Upper lobe of right lung (tissue), 1 donor: ENCODE data around the gene RALA. TPM values are rescaled to one million over a fixed set of nuclear protein-coding genes. Genes with fewer than 3 reads are reported as not detected.

Experiments used
- ATAC-seq: fragments of 200-7000 bp; cut with Tn5 transposase; one replicate; pipeline ENCODE4 v1.9.1; 2020; ENCODE audit warnings: mild to moderate bottlenecking, moderate library complexity
- DNase-seq: peaks from one replicate; pipeline ENCODE4 v3.0.0-alpha.2; 2020
- H3K27ac ChIP-seq: fragments of 200-600 bp; one replicate; pipeline ENCODE4 v1.8.0; 2022
- H3K27me3 ChIP-seq: fragments of 200-600 bp; one replicate; pipeline ENCODE4 v1.8.0; 2022; ENCODE audit warnings: mild to moderate bottlenecking
- H3K36me3 ChIP-seq: fragments of 200-600 bp; one replicate; pipeline ENCODE4 v1.8.0; 2022
- H3K4me1 ChIP-seq: fragments of 200-600 bp; one replicate; pipeline ENCODE4 v1.8.0; 2022
- H3K4me3 ChIP-seq: fragments of 200-600 bp; one replicate; pipeline ENCODE4 v1.8.0; 2022; ENCODE audit warnings: mild to moderate bottlenecking
- H3K9me3 ChIP-seq: fragments of 200-600 bp; one replicate; pipeline ENCODE4 v1.8.0; 2022
- intact Hi-C: fragments of 100-400 bp; cut with DNase I; formaldehyde crosslinking; loops from one replicate; pipeline ENCODE4 v1.11.0; 2022
- long read RNA-seq: library from polyadenylated mRNA; unstranded; transcript quantifications from one replicate; pipeline ENCODE4 v2.0.0, GENCODE V29; 2021
- total RNA-seq: library from RNA; stranded (reverse); fragmentation: NEBNext Ultra II Directional; extraction: Animal tissue kit (Norgen Biotek cat#: 25700); gene quantifications from one replicate; pipeline ENCODE4 v1.2.1, GENCODE V29; 2021
- TF ChIP-seq, protein P1 (sequence below): fragments of 200-600 bp; IDR thresholded peaks from one replicate; pipeline ENCODE4 v1.8.0; 2022; ENCODE audit warnings: antibody characterized with exemption
- donor health status: DM: no; HTN: yes; CAD: no; lungs with severe emphysema.

The RALA gene, protein sequence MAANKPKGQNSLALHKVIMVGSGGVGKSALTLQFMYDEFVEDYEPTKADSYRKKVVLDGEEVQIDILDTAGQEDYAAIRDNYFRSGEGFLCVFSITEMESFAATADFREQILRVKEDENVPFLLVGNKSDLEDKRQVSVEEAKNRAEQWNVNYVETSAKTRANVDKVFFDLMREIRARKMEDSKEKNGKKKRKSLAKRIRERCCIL
- total RNA-seq, result 53.4 TPM
- long read RNA-seq, transcript RALA-201 (5 exons, 2,880 nt), result major isoform, 118 of 146 reads
- long read RNA-seq, partial matches to known transcripts, result 9 of 146 reads
- long read RNA-seq, other reads (novel, unspliced or antisense), result 16 of 146 reads

DNA sequence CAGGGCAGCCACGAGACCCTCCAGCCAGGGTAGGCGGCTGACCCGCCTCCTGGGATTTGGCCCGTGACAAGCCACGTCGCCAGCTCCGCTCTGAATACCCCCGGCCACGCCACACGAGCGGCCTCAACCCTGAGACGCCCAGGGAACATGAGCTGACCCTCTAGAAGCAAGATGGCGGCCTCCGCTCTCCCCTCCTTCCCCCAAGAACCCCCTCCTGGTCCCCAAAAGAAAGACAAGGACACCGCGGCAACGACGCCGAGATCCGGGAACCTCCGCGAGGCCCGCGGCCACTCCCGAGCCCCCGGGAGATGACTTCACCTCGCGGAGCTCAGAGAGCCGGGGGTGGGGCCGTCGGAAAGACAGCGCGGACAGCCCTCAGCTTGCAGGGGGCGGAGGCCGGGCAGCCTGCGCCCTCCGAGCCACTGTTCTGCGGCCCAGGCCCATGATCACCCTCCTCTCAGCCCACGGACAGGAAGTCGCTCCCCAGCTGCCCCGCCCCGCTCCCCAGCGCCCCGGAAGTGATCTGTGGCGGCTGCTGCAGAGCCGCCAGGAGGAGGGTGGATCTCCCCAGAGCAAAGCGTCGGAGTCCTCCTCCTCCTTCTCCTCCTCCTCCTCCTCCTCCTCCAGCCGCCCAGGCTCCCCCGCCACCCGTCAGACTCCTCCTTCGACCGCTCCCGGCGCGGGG lies at the start of gene RALA:
TSS of gene RALA (plus strand) at position 526 of the 685 bp plus-strand sequence. CDS start 63,096 bp downstream, outside the sequence.
- peak; percentile 99 for ATAC-seq
- Histone ChIP-seq H3K4me1 (peaks cover 32% of the 10 kb centered on the region), H3K9me3 (no peaks in the 10 kb centered on the region), H3K27ac (peak within 1 kb of the TSS; percentile 93), H3K36me3 (no peaks in the 10 kb centered on the region), H3K27me3 (no peaks in the 10 kb centered on the region), H3K4me3 (peak within 1 kb of the TSS; percentile 79)
- intact Hi-C loops, result no loop called here
- DNase-seq, result peak; percentile 96
- TF ChIP-seq, protein P1, sequence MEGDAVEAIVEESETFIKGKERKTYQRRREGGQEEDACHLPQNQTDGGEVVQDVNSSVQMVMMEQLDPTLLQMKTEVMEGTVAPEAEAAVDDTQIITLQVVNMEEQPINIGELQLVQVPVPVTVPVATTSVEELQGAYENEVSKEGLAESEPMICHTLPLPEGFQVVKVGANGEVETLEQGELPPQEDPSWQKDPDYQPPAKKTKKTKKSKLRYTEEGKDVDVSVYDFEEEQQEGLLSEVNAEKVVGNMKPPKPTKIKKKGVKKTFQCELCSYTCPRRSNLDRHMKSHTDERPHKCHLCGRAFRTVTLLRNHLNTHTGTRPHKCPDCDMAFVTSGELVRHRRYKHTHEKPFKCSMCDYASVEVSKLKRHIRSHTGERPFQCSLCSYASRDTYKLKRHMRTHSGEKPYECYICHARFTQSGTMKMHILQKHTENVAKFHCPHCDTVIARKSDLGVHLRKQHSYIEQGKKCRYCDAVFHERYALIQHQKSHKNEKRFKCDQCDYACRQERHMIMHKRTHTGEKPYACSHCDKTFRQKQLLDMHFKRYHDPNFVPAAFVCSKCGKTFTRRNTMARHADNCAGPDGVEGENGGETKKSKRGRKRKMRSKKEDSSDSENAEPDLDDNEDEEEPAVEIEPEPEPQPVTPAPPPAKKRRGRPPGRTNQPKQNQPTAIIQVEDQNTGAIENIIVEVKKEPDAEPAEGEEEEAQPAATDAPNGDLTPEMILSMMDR, result no peak

DNA sequence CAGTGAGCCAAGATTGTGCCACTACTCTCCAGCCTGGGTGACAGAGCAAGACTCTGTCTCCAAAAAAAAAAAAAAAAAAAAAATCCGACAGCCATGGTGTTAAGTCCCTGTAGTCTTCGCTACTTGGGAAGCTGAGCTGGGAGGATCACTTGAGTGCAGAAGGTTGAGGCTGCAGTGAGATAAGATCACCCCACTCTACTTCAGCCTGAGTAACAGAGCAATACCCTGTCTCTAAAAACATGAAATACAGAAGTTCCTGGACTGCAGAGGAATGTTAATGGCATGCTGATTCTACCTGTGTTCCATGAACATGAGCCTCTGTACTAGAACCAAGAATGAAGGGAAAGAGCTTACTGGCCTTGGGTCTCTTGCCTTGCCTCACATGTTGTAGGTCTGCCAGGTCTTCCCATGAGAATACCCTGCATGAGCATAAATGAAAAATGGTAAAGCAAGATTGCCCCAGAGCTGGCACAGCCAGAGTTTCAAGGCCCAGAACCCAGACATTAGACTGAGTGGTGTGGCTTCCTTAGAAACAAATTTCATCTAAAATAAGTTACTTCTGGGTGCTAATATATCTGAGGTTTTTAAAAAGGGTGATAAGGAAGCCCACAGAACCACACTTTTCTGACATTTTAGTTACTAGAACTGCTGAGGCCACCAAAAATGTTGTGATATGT lies 48.6 kb upstream of the RALA start:
- ATAC-seq (no peak), DNase-seq (no peak)
- no peaks in the 10 kb centered on the region for H3K27me3 ChIP-seq
- peaks cover 34% of the 10 kb centered on the region for H3K36me3 ChIP-seq
- H3K27ac ChIP-seq, result no peak overlapping the region
- H3K4me3 ChIP-seq, result no peak overlapping the region
- TF ChIP-seq, protein P1, result no peak
- no peaks in the 10 kb centered on the region for H3K9me3 ChIP-seq
- H3K4me1 ChIP-seq, result no peaks in the 10 kb centered on the region
- intact Hi-C loops, result no loop called here

DNA sequence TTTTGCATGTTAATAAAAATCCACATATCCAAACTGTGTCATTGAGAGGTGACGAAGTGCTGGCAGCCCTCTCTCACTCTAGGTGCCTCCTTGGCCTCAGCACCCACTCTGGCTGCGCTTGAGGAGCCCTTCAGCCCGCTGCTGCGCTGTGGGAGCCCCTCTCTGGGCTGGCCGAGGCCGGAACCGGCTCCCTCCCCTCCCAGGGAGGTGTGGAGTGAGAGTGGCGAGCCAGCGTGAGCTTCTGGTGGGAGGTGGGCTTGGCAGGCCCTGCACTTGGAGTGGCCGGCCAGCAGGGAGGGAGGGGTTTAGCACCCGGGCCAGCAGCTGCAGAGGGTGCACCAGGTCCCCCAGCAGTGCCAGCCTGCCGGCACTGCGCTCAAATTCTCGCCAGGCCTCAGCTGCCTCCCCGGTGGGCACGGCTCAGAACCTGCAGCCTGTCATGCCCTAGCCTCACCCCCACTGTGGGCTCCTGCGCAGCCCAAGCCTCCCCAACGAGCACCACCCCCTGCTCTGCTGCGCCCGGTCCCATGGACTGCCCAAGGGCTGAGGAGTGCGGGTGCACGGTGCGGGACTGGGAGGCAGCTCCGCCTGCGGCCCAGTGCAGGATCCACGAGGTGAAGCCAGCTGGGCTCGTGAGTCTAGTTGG lies 46.0 kb upstream of the RALA start:
- H3K4me3 ChIP-seq, result no peak overlapping the region

DNA sequence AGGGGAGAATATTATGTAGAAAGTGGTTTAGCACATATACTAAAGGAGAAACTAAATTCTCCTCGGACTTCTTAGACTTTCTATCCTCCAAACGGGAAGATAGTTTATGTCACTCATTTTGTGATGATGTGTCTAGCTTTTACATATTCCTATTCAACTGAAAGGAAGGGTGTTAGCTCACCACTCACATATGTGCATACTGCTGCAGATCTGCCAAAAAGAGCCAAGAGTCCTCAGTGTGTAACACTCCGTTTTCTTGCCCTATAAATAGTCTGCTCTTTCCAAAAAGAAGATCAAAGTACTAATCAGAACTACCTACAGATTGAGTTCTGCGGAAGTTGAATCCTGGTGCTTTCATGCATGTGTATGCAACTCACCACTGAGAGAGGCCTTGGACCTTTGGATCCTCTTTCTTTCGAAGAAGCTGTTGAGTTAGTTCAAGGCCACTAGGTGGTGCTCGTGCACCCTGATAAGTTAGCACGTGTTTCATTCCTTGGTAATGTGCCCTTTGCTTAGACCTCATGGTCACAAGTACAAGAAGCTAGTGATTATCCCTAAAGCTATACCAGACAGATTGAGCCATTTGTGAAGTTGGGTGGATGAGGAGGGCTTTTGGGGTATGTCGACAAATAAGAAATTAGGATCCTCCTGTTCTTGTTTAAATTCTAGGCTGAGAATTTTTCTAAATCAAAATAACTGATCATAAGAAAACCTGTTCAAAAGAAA lies 43.1 kb upstream of the RALA start:
- H3K36me3 ChIP-seq, result no peaks in the 10 kb centered on the region
- ATAC-seq (peak; percentile 99), DNase-seq (no peak)
- no peaks in the 10 kb centered on the region for H3K4me1 ChIP-seq
- no peaks in the 10 kb centered on the region for H3K27me3 ChIP-seq
- TF ChIP-seq, protein P1, result peak; percentile 91
- H3K9me3 ChIP-seq, result no peaks in the 10 kb centered on the region
- H3K4me3 ChIP-seq, result no peak overlapping the region
- no peak overlapping the region for H3K27ac ChIP-seq
- intact Hi-C loops, result no loop called here

More for the DNA sequence above, 46.0 kb upstream of the RALA start:
- TF ChIP-seq, protein P1, result no peak
- no peak for ATAC-seq
- no peak for DNase-seq
- peaks cover 15% of the 10 kb centered on the region for H3K36me3 ChIP-seq
- no peaks in the 10 kb centered on the region for H3K27me3 ChIP-seq
- H3K9me3 ChIP-seq, result no peaks in the 10 kb centered on the region
- no peak overlapping the region for H3K27ac ChIP-seq
- H3K4me1 ChIP-seq, result no peaks in the 10 kb centered on the region
- intact Hi-C loops, result no loop called here

GRCh38 chr7:39582536-39582935 lies 40.8 kb upstream of the RALA start:
- Histone ChIP-seq H3K36me3 (no peaks in the 10 kb centered on the region), H3K4me3 (no peak overlapping the region), H3K9me3 (no peaks in the 10 kb centered on the region), H3K27ac (no peak overlapping the region), H3K4me1 (no peaks in the 10 kb centered on the region), H3K27me3 (no peaks in the 10 kb centered on the region)
- ATAC-seq (no peak), DNase-seq (no peak)
- intact Hi-C loops, result loop anchor here (2.0 kb wide), 1 partner anchor 168 kb away; no protein-coding TSS in a partner anchor
- TF ChIP-seq, protein P1, result no peak
